ENCODE measurements around the gene APMAP. TPM values are rescaled to one million over a fixed set of nuclear protein-coding genes. Genes with fewer than 3 reads are reported as not detected.
A peak's percentile ranks its signal among the peaks of the same experiment; 100 is the strongest.
"Not testable (repeated sequence)": the region's sequence is repeated elsewhere in the genome, so short reads cannot be mapped to it uniquely, and the experiment has no call there.

Gene APMAP
- total RNA-seq, 3 donors from 2014 or later: 58.8 to 61.9 (median 61.4) TPM

- not testable (repeated sequence) for H3K36me3 Mint-ChIP-seq (ENCODE audit: insufficient read depth); H3K9me3 Mint-ChIP-seq; ATAC-seq; DNase-seq; H3K4me1 Mint-ChIP-seq (ENCODE audit: low read depth); H3K4me3 Mint-ChIP-seq; H3K27me3 Mint-ChIP-seq (ENCODE audit: low read depth)
These were observed 71.8 kb downstream of the APMAP start for GRCh38 chr20:24920706-24921105.

DNA sequence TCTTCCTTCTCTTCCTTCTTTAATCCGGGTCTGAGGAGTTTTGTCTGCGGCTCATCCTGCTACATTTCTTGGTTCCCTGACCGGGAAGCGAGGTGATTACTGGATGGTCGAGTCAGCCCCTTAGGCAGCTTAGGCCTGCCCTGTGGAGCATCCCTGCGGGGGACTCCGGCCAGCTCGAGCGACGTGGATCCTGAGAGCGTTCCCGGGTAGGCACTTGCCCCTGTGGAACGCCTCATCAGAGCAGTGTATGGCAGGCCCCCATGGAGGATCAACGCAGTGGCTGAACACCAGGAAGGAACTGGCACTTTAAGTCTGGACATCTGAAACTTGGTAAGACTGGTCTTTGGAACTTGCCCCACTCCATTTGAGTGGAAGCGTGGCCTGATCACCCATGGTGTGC is 72.9 kb downstream of the APMAP start:
- not testable (repeated sequence) for H3K4me3 Mint-ChIP-seq; DNase-seq; H3K36me3 Mint-ChIP-seq (ENCODE audit: insufficient read depth); H3K9me3 Mint-ChIP-seq; H3K4me1 Mint-ChIP-seq (ENCODE audit: low read depth); ATAC-seq; H3K27me3 Mint-ChIP-seq (ENCODE audit: low read depth)

DNA sequence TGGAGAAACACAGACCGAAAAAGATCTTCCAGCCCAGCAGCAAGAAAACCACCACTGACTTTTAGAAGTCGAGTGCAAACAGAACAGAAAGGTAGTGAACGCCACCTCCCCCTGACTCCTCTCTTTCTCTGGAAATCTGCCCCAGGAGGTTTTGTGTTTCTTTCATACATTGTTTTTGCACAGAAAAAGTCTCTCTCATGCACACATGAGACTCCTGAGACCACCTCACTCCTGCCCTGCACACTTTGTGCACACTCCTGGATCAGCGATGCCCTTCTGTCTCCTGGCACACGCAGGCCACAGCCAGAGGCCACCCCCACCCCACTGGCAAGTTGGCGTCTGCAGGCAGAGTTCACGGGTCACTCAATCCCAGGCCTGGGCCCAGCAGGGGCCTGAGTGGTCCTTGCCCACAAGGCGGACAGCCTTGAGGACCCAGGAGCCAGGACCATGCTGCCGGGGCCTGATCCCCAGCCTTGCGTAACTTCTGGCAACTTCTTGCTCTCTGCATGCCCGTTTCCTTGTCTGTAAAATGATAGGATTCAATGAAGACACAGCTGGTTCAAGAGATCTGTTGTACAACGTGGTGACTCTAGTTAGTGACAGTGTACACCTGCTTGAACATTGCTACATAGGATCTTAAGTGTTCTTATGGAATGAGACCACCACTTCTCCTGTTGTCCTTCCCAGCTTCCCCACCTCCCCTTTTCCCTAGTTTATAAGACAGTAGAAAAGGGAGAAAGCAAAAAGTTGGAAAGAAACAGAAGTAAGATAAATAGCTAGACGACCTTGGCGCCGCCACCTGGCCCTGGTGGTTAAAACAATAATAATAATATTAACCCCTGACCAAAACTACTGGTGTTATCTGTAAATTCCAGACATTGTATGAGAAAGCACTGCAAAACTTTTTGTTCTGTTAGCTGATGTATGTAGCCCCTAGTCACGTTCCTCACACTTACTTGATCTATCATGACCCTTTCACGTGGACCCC is 73.7 kb downstream of the APMAP start:
- Mint-ChIP-seq H3K36me3 (ENCODE audit: insufficient read depth) (no peaks in the 10 kb centered on the region), H3K4me1 (ENCODE audit: low read depth) (peaks cover 7% of the 10 kb centered on the region), H3K9me3 (no peaks in the 10 kb centered on the region), H3K4me3 (no peak overlapping the region), H3K27me3 (ENCODE audit: low read depth) (peaks cover 7% of the 10 kb centered on the region)
- ATAC-seq (no peak), DNase-seq (no peak)

- peaks cover 7% of the 10 kb centered on the region for H3K4me1 Mint-ChIP-seq (ENCODE audit: low read depth)
- H3K4me3 Mint-ChIP-seq: no peak overlapping the region
- H3K36me3 Mint-ChIP-seq (ENCODE audit: insufficient read depth): no peaks in the 10 kb centered on the region
- DNase-seq (peak; percentile 38), ATAC-seq (peak; percentile 55 to 67)
- H3K27me3 Mint-ChIP-seq (ENCODE audit: low read depth): peaks cover 7% of the 10 kb centered on the region
- H3K9me3 Mint-ChIP-seq: no peaks in the 10 kb centered on the region
These were observed 74.6 kb downstream of the APMAP start for GRCh38 chr20:24917797-24918578.

- H3K9me3 Mint-ChIP-seq: no peaks in the 10 kb centered on the region
- H3K36me3 Mint-ChIP-seq (ENCODE audit: insufficient read depth): no peaks in the 10 kb centered on the region
- no peak overlapping the region for H3K4me3 Mint-ChIP-seq
- ATAC-seq (no peak), DNase-seq (no peak)
- H3K27me3 Mint-ChIP-seq (ENCODE audit: low read depth): peaks cover 7% of the 10 kb centered on the region
- H3K4me1 Mint-ChIP-seq (ENCODE audit: low read depth): peaks cover 7% of the 10 kb centered on the region
These were observed 75.5 kb downstream of the APMAP start for GRCh38 chr20:24917056-24917455.

DNA sequence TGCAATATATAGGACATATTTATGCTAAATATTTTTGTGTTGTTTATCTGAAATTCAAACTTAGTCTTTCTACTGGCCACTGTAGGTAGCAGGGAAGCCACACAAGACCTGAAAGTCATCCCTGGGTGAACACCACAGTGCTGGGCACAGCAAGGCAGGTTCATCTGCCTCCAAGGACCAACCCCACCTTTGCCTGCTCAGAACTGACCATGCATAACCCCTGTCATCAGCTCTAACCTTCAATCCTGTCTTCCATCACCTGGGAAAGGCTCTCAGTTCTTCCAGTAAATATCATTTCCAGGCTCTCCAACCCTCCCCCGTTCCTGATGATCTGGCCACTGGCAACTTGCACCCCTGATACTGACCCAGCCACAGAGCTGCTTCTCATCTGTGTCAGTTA is 76.1 kb downstream of the APMAP start:
- no peaks in the 10 kb centered on the region for H3K36me3 Mint-ChIP-seq (ENCODE audit: insufficient read depth)
- peaks cover 6% of the 10 kb centered on the region for H3K27me3 Mint-ChIP-seq (ENCODE audit: low read depth)
- no peak overlapping the region for H3K4me3 Mint-ChIP-seq
- H3K9me3 Mint-ChIP-seq: no peaks in the 10 kb centered on the region
- peaks cover 7% of the 10 kb centered on the region for H3K4me1 Mint-ChIP-seq (ENCODE audit: low read depth)
- no peak for DNase-seq
- no peak for ATAC-seq

DNA sequence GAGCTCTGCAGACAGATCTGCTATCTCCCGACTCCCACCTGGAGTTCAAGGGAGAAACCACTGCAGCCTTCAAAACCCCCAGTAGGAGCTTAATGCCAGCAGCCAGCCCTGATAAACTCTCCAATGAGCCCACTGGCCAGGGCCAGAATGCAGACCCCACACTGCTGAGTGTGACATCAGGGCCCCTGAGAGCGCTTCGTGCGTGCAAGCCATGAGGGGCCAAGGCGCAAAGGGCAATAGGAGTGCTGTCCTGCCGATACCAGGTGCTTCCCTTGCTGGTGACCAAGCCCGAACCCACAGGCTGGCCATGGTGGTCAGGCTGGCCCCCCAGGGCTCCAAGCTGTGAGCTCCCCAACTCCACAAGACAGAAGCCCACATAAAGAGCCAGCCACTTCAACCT is 76.7 kb downstream of the APMAP start:
- Mint-ChIP-seq H3K36me3 (ENCODE audit: insufficient read depth) (no peaks in the 10 kb centered on the region), H3K4me3 (no peak overlapping the region), H3K9me3 (no peaks in the 10 kb centered on the region), H3K27me3 (ENCODE audit: low read depth) (peaks cover 5% of the 10 kb centered on the region), H3K4me1 (ENCODE audit: low read depth) (peaks cover 7% of the 10 kb centered on the region)
- ATAC-seq: no peak
- no peak for DNase-seq

DNA sequence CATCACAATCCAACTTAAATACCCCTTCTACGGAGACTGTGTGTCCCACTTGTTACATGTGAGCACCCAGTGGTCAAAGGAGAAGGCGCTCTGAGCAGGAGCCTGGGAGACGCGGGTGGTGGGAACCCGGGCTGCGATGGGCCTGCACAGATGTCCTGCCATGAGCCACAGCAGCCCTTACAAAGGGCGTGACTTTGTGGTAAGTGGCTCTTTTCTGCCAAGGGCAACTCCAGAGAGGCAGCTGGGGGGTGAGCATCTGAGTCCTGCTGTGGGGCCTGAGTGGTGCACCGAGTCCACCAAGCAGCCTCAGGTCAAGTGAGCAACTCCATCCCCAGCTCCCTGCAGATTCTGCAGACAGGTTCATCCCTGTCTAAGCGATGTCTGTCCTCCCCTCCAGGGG is 77.1 kb downstream of the APMAP start:
- H3K27me3 Mint-ChIP-seq (ENCODE audit: low read depth): peaks cover 5% of the 10 kb centered on the region
- H3K4me3 Mint-ChIP-seq: no peak overlapping the region
- DNase-seq: no peak
- H3K4me1 Mint-ChIP-seq (ENCODE audit: low read depth): peaks cover 7% of the 10 kb centered on the region
- no peaks in the 10 kb centered on the region for H3K36me3 Mint-ChIP-seq (ENCODE audit: insufficient read depth)
- H3K9me3 Mint-ChIP-seq: no peaks in the 10 kb centered on the region
- ATAC-seq: no peak

DNA sequence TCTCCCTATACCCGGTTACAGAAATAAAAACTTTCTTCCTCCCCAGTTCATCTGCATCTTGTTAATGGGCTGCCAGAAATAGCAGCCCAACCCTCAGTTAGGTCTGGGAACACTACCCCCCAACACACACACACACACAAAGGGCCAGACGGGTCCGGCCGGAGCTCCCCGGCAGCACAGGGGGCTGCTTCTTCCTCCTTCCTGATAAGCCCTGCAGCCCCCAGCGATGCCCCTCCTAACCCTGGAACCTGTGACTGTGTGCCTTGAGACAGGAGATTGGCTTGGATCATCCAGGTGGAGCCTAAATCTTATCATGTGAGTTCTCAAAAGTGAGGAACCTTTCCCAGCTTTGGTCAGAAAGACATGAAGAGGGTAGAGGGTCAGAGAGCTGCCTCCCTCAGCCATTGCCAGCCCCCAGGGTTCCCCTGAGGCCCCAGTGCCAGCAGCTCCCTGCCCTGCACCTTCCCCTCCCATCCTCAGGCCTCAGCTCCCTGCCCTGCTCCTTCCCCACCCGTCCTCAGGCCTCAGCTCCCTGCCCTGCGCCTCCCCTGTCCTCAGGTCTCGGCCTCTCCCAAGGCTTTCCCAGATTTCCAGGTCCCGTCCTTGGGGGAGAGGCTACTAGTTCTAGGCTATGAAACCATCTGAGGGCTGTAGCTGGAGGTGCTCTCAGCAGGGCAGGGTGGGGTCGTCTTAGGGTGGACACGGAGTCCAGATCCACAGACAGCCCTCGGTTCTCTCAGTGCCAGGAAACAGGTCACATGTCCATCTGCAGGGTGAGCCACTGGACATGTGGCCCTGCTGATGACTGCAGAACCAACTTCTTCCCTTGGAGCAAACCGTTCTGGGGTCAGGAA is 77.9 kb downstream of the APMAP start:
- ATAC-seq: no peak
- Mint-ChIP-seq H3K36me3 (ENCODE audit: insufficient read depth) (no peaks in the 10 kb centered on the region), H3K27me3 (ENCODE audit: low read depth) (peaks cover 5% of the 10 kb centered on the region), H3K4me1 (ENCODE audit: low read depth) (peaks cover 6% of the 10 kb centered on the region), H3K4me3 (no peak overlapping the region), H3K9me3 (no peaks in the 10 kb centered on the region)
- DNase-seq: no peak

DNA sequence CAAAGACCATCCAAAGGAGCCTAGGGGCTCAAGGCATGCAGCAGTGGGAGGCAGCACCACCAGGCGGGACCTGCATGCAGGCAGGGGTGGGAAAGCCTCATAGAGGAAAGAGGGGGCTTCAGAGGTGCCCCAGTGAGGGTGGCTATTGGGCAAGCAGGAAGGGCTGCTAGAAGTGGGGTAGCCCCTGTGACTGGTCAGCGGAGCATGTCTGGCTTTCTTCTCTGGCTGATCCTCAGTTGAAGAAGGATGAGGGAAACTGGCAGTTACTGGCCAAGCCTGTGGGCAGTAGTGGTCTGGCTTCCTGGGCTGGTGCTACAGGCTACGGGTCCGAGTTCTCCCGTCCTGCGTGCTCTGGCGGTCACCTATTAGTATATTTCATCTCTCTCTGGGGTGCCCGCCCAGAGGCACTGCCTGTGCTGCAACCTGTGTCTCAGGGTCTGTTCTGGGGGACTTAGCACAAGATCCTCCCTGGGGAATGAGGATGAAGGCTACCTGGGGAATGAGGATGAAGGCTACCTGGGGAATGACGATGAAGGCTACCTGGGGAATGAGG is 79.4 kb downstream of the APMAP start:
- Mint-ChIP-seq H3K36me3 (ENCODE audit: insufficient read depth) (no peaks in the 10 kb centered on the region), H3K4me1 (ENCODE audit: low read depth) (no peaks in the 10 kb centered on the region), H3K4me3 (no peak overlapping the region), H3K9me3 (no peaks in the 10 kb centered on the region), H3K27me3 (ENCODE audit: low read depth) (no peaks in the 10 kb centered on the region)
- no peak for ATAC-seq
- DNase-seq: no peak

Other genes starting within 250 kb of the APMAP start
- gene CST7, start 43.5 kb downstream of the APMAP start, total RNA-seq: 10 to 100 TPM; 21.3 to 49.7 (median 46.9) TPM
- 1 to 10 TPM; 5.4 to 8.8 (median 8.0) TPM for gene ACSS1, start 65.4 kb upstream of the APMAP start, total RNA-seq
- gene VSX1, start 89.4 kb upstream of the APMAP start, total RNA-seq: not detected
- 10 to 100 TPM; 43.4 to 51.2 (median 47.1) TPM for gene ENTPD6, start 203.0 kb upstream of the APMAP start, total RNA-seq